Astrocyte (in vitro differentiated cells and primary cell): ENCODE results near the gene ETV3. TPM values are rescaled to one million over a fixed set of nuclear protein-coding genes. Genes with fewer than 3 reads are reported as not detected.

Experiments used
- DNase-seq: peaks from one replicate; pipeline ENCODE4 v3.0.0-alpha.2; 2010; ENCODE audit warnings: low read depth
- FAIRE-seq: peaks from 2 replicates; lab custom pipeline; 2011; peaks lifted over from hg19 to GRCh38; lab: Jason Lieb, UNC
- H2AFZ ChIP-seq: 2 replicates; pipeline ENCODE4 v1.6.0; 2012; ENCODE audit warnings: low read depth, low read length, inconsistent platforms
- H3K27ac ChIP-seq: 2 replicates; pipeline ENCODE4 v1.5.1; 2011; ENCODE audit warnings: low read depth, low read length, inconsistent platforms
- H3K27me3 ChIP-seq: 2 replicates; pipeline ENCODE4 v1.6.0; 2011; ENCODE audit warnings: low read length, inconsistent platforms; ENCODE audit not compliant: insufficient read depth
- H3K36me3 ChIP-seq: 2 replicates; pipeline ENCODE4 v1.5.1; 2011; ENCODE audit warnings: low read length, inconsistent platforms; ENCODE audit not compliant: insufficient read depth
- H3K4me1 ChIP-seq: 2 replicates; pipeline ENCODE4 v1.5.1; 2011; ENCODE audit warnings: low read length, inconsistent platforms; ENCODE audit not compliant: insufficient read depth
- H3K4me2 ChIP-seq: 2 replicates; pipeline ENCODE4 v1.6.0; 2012; ENCODE audit warnings: low read length, inconsistent platforms
- H3K4me3 ChIP-seq: 2 replicates; pipeline ENCODE4 v1.5.1; 2011; ENCODE audit warnings: low read depth, mild to moderate bottlenecking, low read length, inconsistent platforms; ENCODE audit not compliant: insufficient read depth
- H3K79me2 ChIP-seq: 2 replicates; pipeline ENCODE4 v1.6.0; 2012; ENCODE audit warnings: mild to moderate bottlenecking, low read length, inconsistent platforms; ENCODE audit not compliant: insufficient read depth
- H3K9ac ChIP-seq: 2 replicates; pipeline ENCODE4 v1.6.0; 2012; ENCODE audit warnings: mild to moderate bottlenecking, low read length, inconsistent platforms
- H3K9me3 ChIP-seq: 2 replicates; pipeline ENCODE4 v1.5.1; 2012; ENCODE audit warnings: low read depth, mild to moderate bottlenecking, low read length, inconsistent platforms; ENCODE audit not compliant: insufficient read depth
- H4K20me1 ChIP-seq: 2 replicates; pipeline ENCODE4 v1.6.0; 2012; ENCODE audit warnings: low read length, inconsistent platforms; ENCODE audit not compliant: insufficient read depth
- H3K27ac Mint-ChIP-seq: one replicate; pipeline ENCODE4 v1.8.0; 2021; ENCODE audit warnings: mild to moderate bottlenecking, mixed read lengths; ENCODE audit not compliant: unreplicated experiment
- H3K27me3 Mint-ChIP-seq: one replicate; pipeline ENCODE4 v1.8.0; 2021; ENCODE audit warnings: low read depth, mixed read lengths; ENCODE audit not compliant: unreplicated experiment
- H3K36me3 Mint-ChIP-seq: one replicate; pipeline ENCODE4 v1.8.0; 2021; ENCODE audit warnings: low read depth, mixed read lengths; ENCODE audit not compliant: unreplicated experiment
- H3K4me1 Mint-ChIP-seq: one replicate; pipeline ENCODE4 v1.8.0; 2021; ENCODE audit warnings: low read depth, mixed read lengths; ENCODE audit not compliant: unreplicated experiment
- H3K4me3 Mint-ChIP-seq: one replicate; pipeline ENCODE4 v1.8.0; 2021; ENCODE audit warnings: mild to moderate bottlenecking, moderate library complexity, mixed read lengths; ENCODE audit not compliant: unreplicated experiment
- H3K9me3 Mint-ChIP-seq: one replicate; pipeline ENCODE4 v1.8.0; 2021; ENCODE audit warnings: mild to moderate bottlenecking, mixed read lengths; ENCODE audit not compliant: unreplicated experiment
- EZH2 ChIP-seq: IDR thresholded peaks from 2 replicates; pipeline ENCODE4 v1.6.1; 2012; ENCODE audit warnings: mild to moderate bottlenecking, low read length, inconsistent platforms; ENCODE audit not compliant: insufficient read depth
- total RNA-seq: library from RNA; stranded (reverse); gene quantifications from 2 replicates; pipeline ENCODE4 v1.2.1, GENCODE V29; 2021
- TF ChIP-seq, protein P1 (sequence below): IDR thresholded peaks from 2 replicates; pipeline ENCODE4 v1.5.1; 2011; ENCODE audit warnings: low read depth, mild to moderate bottlenecking, inconsistent platforms, low read length, moderate library complexity; ENCODE audit not compliant: insufficient read depth

Gene ETV3
- total RNA-seq, 1 donor from 2014 or later, result 37.5 TPM

DNA sequence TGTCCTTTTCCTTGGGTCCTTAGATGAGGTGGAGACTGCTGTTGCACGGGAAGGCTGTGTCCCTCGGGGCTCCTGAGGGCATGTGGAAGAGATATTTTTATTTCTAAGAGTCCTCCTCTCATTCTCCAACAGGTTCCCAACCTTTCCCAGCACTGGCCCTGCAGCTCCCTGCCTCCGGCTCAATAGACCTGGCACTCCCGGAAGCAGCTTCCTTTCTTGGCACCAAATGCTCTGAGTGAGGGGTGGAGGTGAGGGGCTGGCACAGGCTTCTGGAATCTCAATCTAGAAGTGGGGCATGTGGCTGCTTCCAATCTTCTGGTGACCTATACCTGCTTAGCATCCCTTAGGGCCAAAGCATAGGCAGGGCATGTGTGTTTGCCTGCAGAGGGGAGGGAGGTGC, 43.1 kb downstream of the ETV3 start:
- Mint-ChIP-seq H3K9me3 (no peaks in the 10 kb centered on the region), H3K36me3 (no peaks in the 10 kb centered on the region), H3K4me1 (peaks cover 9% of the 10 kb centered on the region), H3K4me3 (no peak overlapping the region), H3K27ac (no peak overlapping the region), H3K27me3 (peaks cover 6% of the 10 kb centered on the region)
- Histone ChIP-seq H3K4me3 (no peak overlapping the region), H3K79me2 (no peaks in the 10 kb centered on the region), H3K27me3 (no peaks in the 10 kb centered on the region), H3K9ac (no peak overlapping the region), H3K27ac (no peak overlapping the region), H3K36me3 (no peaks in the 10 kb centered on the region), H2AFZ (no peak overlapping the region), H4K20me1 (no peaks in the 10 kb centered on the region), H3K9me3 (no peaks in the 10 kb centered on the region), H3K4me2 (no peak overlapping the region), H3K4me1 (peaks cover 11% of the 10 kb centered on the region)
- no peak for TF ChIP-seq EZH2
- TF ChIP-seq, protein P1, sequence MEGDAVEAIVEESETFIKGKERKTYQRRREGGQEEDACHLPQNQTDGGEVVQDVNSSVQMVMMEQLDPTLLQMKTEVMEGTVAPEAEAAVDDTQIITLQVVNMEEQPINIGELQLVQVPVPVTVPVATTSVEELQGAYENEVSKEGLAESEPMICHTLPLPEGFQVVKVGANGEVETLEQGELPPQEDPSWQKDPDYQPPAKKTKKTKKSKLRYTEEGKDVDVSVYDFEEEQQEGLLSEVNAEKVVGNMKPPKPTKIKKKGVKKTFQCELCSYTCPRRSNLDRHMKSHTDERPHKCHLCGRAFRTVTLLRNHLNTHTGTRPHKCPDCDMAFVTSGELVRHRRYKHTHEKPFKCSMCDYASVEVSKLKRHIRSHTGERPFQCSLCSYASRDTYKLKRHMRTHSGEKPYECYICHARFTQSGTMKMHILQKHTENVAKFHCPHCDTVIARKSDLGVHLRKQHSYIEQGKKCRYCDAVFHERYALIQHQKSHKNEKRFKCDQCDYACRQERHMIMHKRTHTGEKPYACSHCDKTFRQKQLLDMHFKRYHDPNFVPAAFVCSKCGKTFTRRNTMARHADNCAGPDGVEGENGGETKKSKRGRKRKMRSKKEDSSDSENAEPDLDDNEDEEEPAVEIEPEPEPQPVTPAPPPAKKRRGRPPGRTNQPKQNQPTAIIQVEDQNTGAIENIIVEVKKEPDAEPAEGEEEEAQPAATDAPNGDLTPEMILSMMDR, result no peak
- FAIRE-seq (no peak), DNase-seq (no peak)

GRCh38 chr1:157092831-157093230, 45.4 kb downstream of the ETV3 start:
- FAIRE-seq (no peak), DNase-seq (no peak)
- H4K20me1 ChIP-seq, result no peaks in the 10 kb centered on the region
- no peaks in the 10 kb centered on the region for H3K9me3 Mint-ChIP-seq
- no peak overlapping the region for H3K27ac ChIP-seq
- no peak for TF ChIP-seq EZH2
- TF ChIP-seq, protein P1, result no peak
- H3K79me2 ChIP-seq, result no peaks in the 10 kb centered on the region
- H3K4me2 ChIP-seq, result no peak overlapping the region
- peaks cover 6% of the 10 kb centered on the region for H3K27me3 Mint-ChIP-seq
- H3K36me3 ChIP-seq, result no peaks in the 10 kb centered on the region
- H3K9me3 ChIP-seq, result no peaks in the 10 kb centered on the region
- H3K9ac ChIP-seq, result no peak overlapping the region
- H3K4me3 Mint-ChIP-seq, result no peak overlapping the region
- H2AFZ ChIP-seq, result no peak overlapping the region
- no peak overlapping the region for H3K27ac Mint-ChIP-seq
- no peaks in the 10 kb centered on the region for H3K27me3 ChIP-seq
- peaks cover 11% of the 10 kb centered on the region for H3K4me1 ChIP-seq
- H3K36me3 Mint-ChIP-seq, result no peaks in the 10 kb centered on the region
- H3K4me3 ChIP-seq, result no peak overlapping the region
- peaks cover 16% of the 10 kb centered on the region for H3K4me1 Mint-ChIP-seq

- FAIRE-seq (no peak), DNase-seq (no peak)
- Histone ChIP-seq H3K27me3 (no peaks in the 10 kb centered on the region), H3K4me3 (no peak overlapping the region), H3K4me2 (no peak overlapping the region), H4K20me1 (no peaks in the 10 kb centered on the region), H3K9ac (no peak overlapping the region), H3K79me2 (no peaks in the 10 kb centered on the region), H3K27ac (no peak overlapping the region), H3K4me1 (peaks cover 11% of the 10 kb centered on the region), H3K36me3 (no peaks in the 10 kb centered on the region), H2AFZ (no peak overlapping the region), H3K9me3 (no peaks in the 10 kb centered on the region)
- no peaks in the 10 kb centered on the region for H3K9me3 Mint-ChIP-seq
- H3K36me3 Mint-ChIP-seq, result no peaks in the 10 kb centered on the region
- H3K4me3 Mint-ChIP-seq, result no peak overlapping the region
- H3K27me3 Mint-ChIP-seq, result peaks cover 2% of the 10 kb centered on the region
- peaks cover 16% of the 10 kb centered on the region for H3K4me1 Mint-ChIP-seq
- TF ChIP-seq EZH2, result no peak
- TF ChIP-seq, protein P1, result no peak
- H3K27ac Mint-ChIP-seq, result no peak overlapping the region
Measured at GRCh38 chr1:157091668-157092273, 46.4 kb downstream of the ETV3 start.
